ENCODE results near the gene FSTL4. TPM values are rescaled to one million over a fixed set of nuclear protein-coding genes. Genes with fewer than 3 reads are reported as not detected.

FSTL4 gene
- total RNA-seq, 1 experiment from 2014 or later, result not detected

- no peak for DNase-seq
- peaks cover 86% of the 10 kb centered on the region for H3K27me3 Mint-ChIP-seq (ENCODE audit: unreplicated experiment)
- CTCF ChIA-PET, result no interaction called here
- H3K27ac Mint-ChIP-seq (ENCODE audit: unreplicated experiment), result no peak overlapping the region
- BruUV-seq (replicated peaks), result no TSS peak
- TF ChIP-seq, protein P1, sequence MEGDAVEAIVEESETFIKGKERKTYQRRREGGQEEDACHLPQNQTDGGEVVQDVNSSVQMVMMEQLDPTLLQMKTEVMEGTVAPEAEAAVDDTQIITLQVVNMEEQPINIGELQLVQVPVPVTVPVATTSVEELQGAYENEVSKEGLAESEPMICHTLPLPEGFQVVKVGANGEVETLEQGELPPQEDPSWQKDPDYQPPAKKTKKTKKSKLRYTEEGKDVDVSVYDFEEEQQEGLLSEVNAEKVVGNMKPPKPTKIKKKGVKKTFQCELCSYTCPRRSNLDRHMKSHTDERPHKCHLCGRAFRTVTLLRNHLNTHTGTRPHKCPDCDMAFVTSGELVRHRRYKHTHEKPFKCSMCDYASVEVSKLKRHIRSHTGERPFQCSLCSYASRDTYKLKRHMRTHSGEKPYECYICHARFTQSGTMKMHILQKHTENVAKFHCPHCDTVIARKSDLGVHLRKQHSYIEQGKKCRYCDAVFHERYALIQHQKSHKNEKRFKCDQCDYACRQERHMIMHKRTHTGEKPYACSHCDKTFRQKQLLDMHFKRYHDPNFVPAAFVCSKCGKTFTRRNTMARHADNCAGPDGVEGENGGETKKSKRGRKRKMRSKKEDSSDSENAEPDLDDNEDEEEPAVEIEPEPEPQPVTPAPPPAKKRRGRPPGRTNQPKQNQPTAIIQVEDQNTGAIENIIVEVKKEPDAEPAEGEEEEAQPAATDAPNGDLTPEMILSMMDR (IDR thresholded peaks at IDR 0.05; ENCODE audit: unreplicated experiment), result no peak
- H3K36me3 Mint-ChIP-seq (ENCODE audit: insufficient read depth, unreplicated experiment), result no peaks in the 10 kb centered on the region
- H3K4me1 Mint-ChIP-seq (ENCODE audit: low read depth, unreplicated experiment), result no peaks in the 10 kb centered on the region
- H3K9me3 Mint-ChIP-seq (ENCODE audit: low read depth, unreplicated experiment), result no peaks in the 10 kb centered on the region
- intact Hi-C loops (cut with micrococcal nuclease; ENCODE audit: unreplicated experiment), result no loop called here
- no peak overlapping the region for H3K4me3 Mint-ChIP-seq (ENCODE audit: low read depth, unreplicated experiment)
Measured at GRCh38 chr5:133314086-133314485, 298.3 kb downstream of the FSTL4 start.

DNA sequence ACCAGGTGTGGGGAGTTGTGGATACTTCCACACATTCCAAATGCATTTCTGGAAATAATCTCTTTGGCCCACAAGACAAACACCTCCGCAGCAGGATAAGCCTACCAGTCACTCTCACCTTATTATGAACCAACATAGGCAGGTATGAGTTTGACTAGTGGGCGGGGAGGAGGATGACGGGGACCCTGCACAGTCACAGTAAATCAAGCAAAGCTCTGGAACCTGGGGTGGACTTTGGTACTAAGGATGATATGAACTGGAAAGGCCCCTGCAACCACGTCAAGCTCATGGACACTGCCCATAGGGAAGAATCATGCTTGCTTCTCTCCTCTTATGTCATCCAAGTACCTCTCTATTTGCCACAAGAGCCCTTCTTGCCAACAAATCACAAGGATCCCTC, 301.2 kb downstream of the FSTL4 start:
- BruUV-seq (replicated peaks), result no TSS peak
- CTCF ChIA-PET, result no interaction called here
- H3K4me1 Mint-ChIP-seq (ENCODE audit: low read depth, unreplicated experiment), result no peaks in the 10 kb centered on the region
- intact Hi-C loops (cut with micrococcal nuclease; ENCODE audit: unreplicated experiment), result no loop called here
- H3K36me3 Mint-ChIP-seq (ENCODE audit: insufficient read depth, unreplicated experiment), result no peaks in the 10 kb centered on the region
- H3K27ac Mint-ChIP-seq (ENCODE audit: unreplicated experiment), result no peak overlapping the region
- H3K4me3 Mint-ChIP-seq (ENCODE audit: low read depth, unreplicated experiment), result no peak overlapping the region
- H3K27me3 Mint-ChIP-seq (ENCODE audit: unreplicated experiment), result peaks cover 81% of the 10 kb centered on the region
- TF ChIP-seq, protein P1 (IDR thresholded peaks at IDR 0.05; ENCODE audit: unreplicated experiment), result no peak
- no peaks in the 10 kb centered on the region for H3K9me3 Mint-ChIP-seq (ENCODE audit: low read depth, unreplicated experiment)
- DNase-seq, result no peak

- Mint-ChIP-seq H3K9me3 (ENCODE audit: low read depth, unreplicated experiment) (no peaks in the 10 kb centered on the region), H3K36me3 (ENCODE audit: insufficient read depth, unreplicated experiment) (no peaks in the 10 kb centered on the region), H3K27me3 (ENCODE audit: unreplicated experiment) (peaks cover 81% of the 10 kb centered on the region), H3K4me1 (ENCODE audit: low read depth, unreplicated experiment) (no peaks in the 10 kb centered on the region), H3K4me3 (ENCODE audit: low read depth, unreplicated experiment) (no peak overlapping the region), H3K27ac (ENCODE audit: unreplicated experiment) (no peak overlapping the region)
- CTCF ChIA-PET, result no interaction called here
- BruUV-seq (replicated peaks), result no TSS peak
- DNase-seq, result no peak
- intact Hi-C loops (cut with micrococcal nuclease; ENCODE audit: unreplicated experiment), result no loop called here
- TF ChIP-seq, protein P1 (IDR thresholded peaks at IDR 0.05; ENCODE audit: unreplicated experiment), result no peak
Measured at GRCh38 chr5:133309984-133310621, 302.2 kb downstream of the FSTL4 start.

DNA sequence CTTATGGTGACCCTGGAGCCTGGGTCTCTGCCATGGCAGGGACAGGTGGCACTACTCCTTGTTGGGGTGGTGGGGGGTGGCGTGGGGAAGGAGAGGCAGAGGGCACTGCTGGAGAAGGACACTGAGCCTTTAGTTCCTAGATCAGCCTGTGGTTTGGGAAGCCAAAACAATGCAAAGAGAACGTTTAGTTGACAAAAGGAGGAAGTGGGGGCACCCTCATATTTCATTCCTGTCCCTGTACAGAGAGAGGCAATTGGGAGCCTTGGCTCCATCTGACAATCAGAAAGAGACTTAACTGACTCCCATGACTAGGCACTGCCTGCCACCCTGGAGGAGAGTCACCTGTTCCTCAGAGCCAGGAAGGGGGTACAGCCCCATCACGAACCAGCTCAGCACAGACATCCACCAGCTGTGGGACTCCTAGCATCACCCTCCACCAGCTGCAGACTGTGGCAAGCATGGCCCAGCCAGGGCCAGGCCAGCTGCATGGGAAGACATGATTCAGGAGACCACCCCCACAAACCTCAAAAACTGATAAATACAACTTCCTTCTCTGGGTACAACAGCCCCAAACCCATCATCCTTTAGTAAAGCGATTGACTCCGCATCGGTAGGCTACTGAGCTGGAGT, 303.1 kb downstream of the FSTL4 start:
- Mint-ChIP-seq H3K36me3 (ENCODE audit: insufficient read depth, unreplicated experiment) (no peaks in the 10 kb centered on the region), H3K9me3 (ENCODE audit: low read depth, unreplicated experiment) (no peaks in the 10 kb centered on the region), H3K4me3 (ENCODE audit: low read depth, unreplicated experiment) (no peak overlapping the region), H3K27ac (ENCODE audit: unreplicated experiment) (no peak overlapping the region), H3K27me3 (ENCODE audit: unreplicated experiment) (peaks cover 86% of the 10 kb centered on the region), H3K4me1 (ENCODE audit: low read depth, unreplicated experiment) (no peaks in the 10 kb centered on the region)
- intact Hi-C loops (cut with micrococcal nuclease; ENCODE audit: unreplicated experiment), result no loop called here
- TF ChIP-seq, protein P1 (IDR thresholded peaks at IDR 0.05; ENCODE audit: unreplicated experiment), result no peak
- DNase-seq, result no peak
- CTCF ChIA-PET, result interaction anchor here (0.6 kb wide), 1 partner anchor 712 kb away, joined by 3 read pairs; no protein-coding TSS in a partner anchor
- BruUV-seq (replicated peaks), result no TSS peak
